Measurements from ENCODE around the gene MEPE.

DNA sequence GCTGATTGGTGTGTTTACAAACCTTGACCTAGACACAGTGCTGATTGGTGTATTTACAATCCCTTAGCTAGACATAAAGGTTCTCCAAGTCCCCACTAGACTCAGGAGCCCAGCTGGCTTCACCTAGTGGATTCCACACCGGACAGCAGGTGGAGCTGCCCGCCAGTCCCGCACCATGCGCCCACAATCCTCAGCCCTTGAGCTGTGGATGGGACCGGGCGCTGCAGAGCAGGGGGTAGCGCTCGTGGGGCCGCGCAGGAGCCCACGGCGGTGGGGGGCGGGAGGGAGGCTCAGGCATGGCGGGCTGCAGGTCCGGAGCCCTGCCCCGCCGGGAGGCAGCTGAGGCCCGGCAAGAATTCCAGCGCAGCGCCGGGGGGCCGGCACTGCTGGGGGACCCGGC lies 30.7 kb downstream of the MEPE start:
- TF ChIP-seq YY1 (IDR thresholded peaks at IDR 0.05; ENCODE audit: extremely low read depth, insufficient replicate concordance, low read depth, low read length) (no peak), ZNF274 (IDR thresholded peaks at IDR 0.05; ENCODE audit: low read depth, low read length) (no peak), POLR2AphosphoS5 (IDR thresholded peaks at IDR 0.05; ENCODE audit: low read depth, low read length) (no peak)
- TF ChIP-seq, protein P1, sequence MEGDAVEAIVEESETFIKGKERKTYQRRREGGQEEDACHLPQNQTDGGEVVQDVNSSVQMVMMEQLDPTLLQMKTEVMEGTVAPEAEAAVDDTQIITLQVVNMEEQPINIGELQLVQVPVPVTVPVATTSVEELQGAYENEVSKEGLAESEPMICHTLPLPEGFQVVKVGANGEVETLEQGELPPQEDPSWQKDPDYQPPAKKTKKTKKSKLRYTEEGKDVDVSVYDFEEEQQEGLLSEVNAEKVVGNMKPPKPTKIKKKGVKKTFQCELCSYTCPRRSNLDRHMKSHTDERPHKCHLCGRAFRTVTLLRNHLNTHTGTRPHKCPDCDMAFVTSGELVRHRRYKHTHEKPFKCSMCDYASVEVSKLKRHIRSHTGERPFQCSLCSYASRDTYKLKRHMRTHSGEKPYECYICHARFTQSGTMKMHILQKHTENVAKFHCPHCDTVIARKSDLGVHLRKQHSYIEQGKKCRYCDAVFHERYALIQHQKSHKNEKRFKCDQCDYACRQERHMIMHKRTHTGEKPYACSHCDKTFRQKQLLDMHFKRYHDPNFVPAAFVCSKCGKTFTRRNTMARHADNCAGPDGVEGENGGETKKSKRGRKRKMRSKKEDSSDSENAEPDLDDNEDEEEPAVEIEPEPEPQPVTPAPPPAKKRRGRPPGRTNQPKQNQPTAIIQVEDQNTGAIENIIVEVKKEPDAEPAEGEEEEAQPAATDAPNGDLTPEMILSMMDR (IDR thresholded peaks at IDR 0.05 in 2 of 3, conservative IDR thresholded peaks at IDR 0.05 in 1 of 3; ENCODE audit: borderline replicate concordance in 1 of 3, insufficient read depth in 1 of 3, low read depth in 2 of 3, low read length in 2 of 3) = peak in 2 of 3 experiments; percentile 4 to 19; a peak in 2 of 6 replicates
